HG02678 (cell line): ENCODE results near the gene MRPS22.
"Not testable (repeated sequence)": the region's sequence is repeated elsewhere in the genome, so short reads cannot be mapped to it uniquely, and the experiment has no call there.

Experiments used
- ATAC-seq: cut with Tn5 transposase; IDR thresholded peaks from one replicate; pipeline ENCODE4 v1.9.1; 2021; ENCODE audit warnings: mild to moderate bottlenecking, moderate library complexity; ENCODE audit not compliant: unreplicated experiment

MRPS22 gene

GRCh38 chr3:139334675-139335074, 9.1 kb upstream of the MRPS22 start:
- not testable (repeated sequence) for ATAC-seq

- ATAC-seq: no peak
Measured at GRCh38 chr3:139338405-139338804, 5.4 kb upstream of the MRPS22 start.

- ATAC-seq: no peak
Measured at GRCh38 chr3:139339219-139339906, 4.5 kb upstream of the MRPS22 start.

- no peak for ATAC-seq
Measured at GRCh38 chr3:139340784-139341183, 3.0 kb upstream of the MRPS22 start.

GRCh38 chr3:139342054-139342453, 1.8 kb upstream of the MRPS22 start:
- ATAC-seq: no peak

GRCh38 chr3:139346771-139347170, 3.0 kb downstream of the MRPS22 start:
- no peak for ATAC-seq

GRCh38 chr3:139353920-139354556, 10.2 kb downstream of the MRPS22 start:
- ATAC-seq: no peak

- ATAC-seq: no peak
Measured at GRCh38 chr3:139354661-139355060, 10.8 kb downstream of the MRPS22 start.

GRCh38 chr3:139355476-139355875, 11.7 kb downstream of the MRPS22 start:
- no peak for ATAC-seq

GRCh38 chr3:139355891-139356290, 12.1 kb downstream of the MRPS22 start:
- ATAC-seq: no peak

GRCh38 chr3:139357899-139358298, 14.1 kb downstream of the MRPS22 start:
- peak; percentile 46 for ATAC-seq

GRCh38 chr3:139358841-139359562, 15.2 kb downstream of the MRPS22 start:
- ATAC-seq: no peak

GRCh38 chr3:139361276-139361675, 17.5 kb downstream of the MRPS22 start:
- no peak for ATAC-seq

- no peak for ATAC-seq
Measured at GRCh38 chr3:139364549-139364948, 20.7 kb downstream of the MRPS22 start.

- ATAC-seq: no peak
Measured at GRCh38 chr3:139374099-139374498, 30.3 kb downstream of the MRPS22 start.

- ATAC-seq: no peak
Measured at GRCh38 chr3:139377378-139377777, 33.6 kb downstream of the MRPS22 start.

GRCh38 chr3:139378587-139379241, 34.9 kb downstream of the MRPS22 start:
- ATAC-seq: no peak

GRCh38 chr3:139380575-139380974, 36.8 kb downstream of the MRPS22 start:
- no peak for ATAC-seq

- not testable (repeated sequence) for ATAC-seq
Measured at GRCh38 chr3:139382291-139382690, 38.5 kb downstream of the MRPS22 start.

GRCh38 chr3:139388077-139388476, 44.3 kb downstream of the MRPS22 start:
- no peak for ATAC-seq

- ATAC-seq: peak; percentile 33
Measured at GRCh38 chr3:139388821-139389551, 45.2 kb downstream of the MRPS22 start.
